GM21717 (cell line): ENCODE results near the gene SLC10A2.

Experiments
- ATAC-seq: cut with Tn5 transposase; IDR thresholded peaks from one replicate; pipeline ENCODE4 v1.9.1; 2021; ENCODE audit warnings: mild to moderate bottlenecking, moderate library complexity; ENCODE audit not compliant: unreplicated experiment

SLC10A2 gene

GRCh38 chr13:103055166-103055565, 11.1 kb downstream of the SLC10A2 start:
- ATAC-seq = no peak

- ATAC-seq = no peak
Measured at GRCh38 chr13:103046676-103047075, 19.5 kb downstream of the SLC10A2 start.

- ATAC-seq = no peak
Measured at GRCh38 chr13:103044056-103044455, 22.2 kb downstream of the SLC10A2 start.

GRCh38 chr13:103040006-103040405, 26.2 kb downstream of the SLC10A2 start:
- ATAC-seq = no peak

GRCh38 chr13:103039183-103039582, 27.0 kb downstream of the SLC10A2 start:
- no peak for ATAC-seq

- ATAC-seq = no peak
Measured at GRCh38 chr13:103036268-103036667, 29.9 kb downstream of the SLC10A2 start.

GRCh38 chr13:103033999-103034398, 32.2 kb downstream of the SLC10A2 start:
- peak; percentile 37 for ATAC-seq

GRCh38 chr13:103031332-103031873, 34.8 kb downstream of the SLC10A2 start:
- ATAC-seq = peak; percentile 89

- ATAC-seq = no peak
Measured at GRCh38 chr13:103030776-103031175, 35.4 kb downstream of the SLC10A2 start.

GRCh38 chr13:103029798-103030197, 36.4 kb downstream of the SLC10A2 start:
- no peak for ATAC-seq

- ATAC-seq = no peak
Measured at GRCh38 chr13:103022336-103022735, 43.9 kb downstream of the SLC10A2 start.

GRCh38 chr13:103018556-103018955, 47.7 kb downstream of the SLC10A2 start:
- no peak for ATAC-seq

- ATAC-seq = no peak
Measured at GRCh38 chr13:103012646-103013045, 53.6 kb downstream of the SLC10A2 start.

- no peak for ATAC-seq
Measured at GRCh38 chr13:103009051-103009840, 57.0 kb downstream of the SLC10A2 start.

- ATAC-seq = peak; percentile 45
Measured at GRCh38 chr13:103007427-103007762, 58.8 kb downstream of the SLC10A2 start.

- peak; percentile 96 for ATAC-seq
Measured at GRCh38 chr13:103006641-103007426, 59.4 kb downstream of the SLC10A2 start.

- no peak for ATAC-seq
Measured at GRCh38 chr13:103004661-103005345, 61.4 kb downstream of the SLC10A2 start.

GRCh38 chr13:103003631-103004030, 62.6 kb downstream of the SLC10A2 start:
- ATAC-seq = no peak

GRCh38 chr13:103002279-103002678, 63.9 kb downstream of the SLC10A2 start:
- no peak for ATAC-seq

GRCh38 chr13:103000157-103000556, 66.1 kb downstream of the SLC10A2 start:
- ATAC-seq = no peak

- ATAC-seq = no peak
Measured at GRCh38 chr13:102999499-102999898, 66.7 kb downstream of the SLC10A2 start.
